Measurements from ENCODE around the gene NR3C2.

Gene NR3C2

DNA sequence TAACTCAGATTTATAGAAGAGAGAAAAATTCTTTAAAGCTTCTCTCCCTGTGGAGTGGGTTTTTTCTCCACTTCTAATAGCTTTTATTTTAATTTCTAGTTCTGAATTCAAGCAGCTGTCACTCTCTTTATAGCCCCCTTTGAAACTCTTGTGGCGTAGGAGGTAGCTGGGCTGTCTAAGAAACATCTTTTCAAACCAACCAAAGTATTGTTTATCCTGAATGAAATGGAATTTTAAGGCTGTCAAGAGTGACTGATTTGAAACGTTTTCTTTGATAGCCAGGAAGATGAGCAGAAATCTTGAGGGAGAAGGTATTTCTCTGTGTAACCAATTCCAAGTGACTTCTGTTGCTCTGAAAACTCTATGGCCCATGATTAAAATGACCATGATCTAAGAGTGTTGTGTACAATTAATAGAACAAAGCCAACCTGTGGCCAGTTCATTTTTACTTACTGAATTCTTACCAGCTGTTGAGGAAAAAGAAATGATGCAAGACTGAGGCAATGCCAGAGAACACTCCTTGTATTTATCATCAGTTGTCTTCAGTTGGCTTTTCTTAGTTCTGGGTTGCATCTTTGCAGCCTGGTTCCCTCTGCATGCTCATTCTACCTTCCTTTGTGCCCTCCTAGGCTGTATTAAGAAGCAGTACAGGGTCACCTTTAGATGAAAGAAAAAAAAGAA, 411.9 kb downstream of the NR3C2 start:
- DNase-seq: no peak

DNA sequence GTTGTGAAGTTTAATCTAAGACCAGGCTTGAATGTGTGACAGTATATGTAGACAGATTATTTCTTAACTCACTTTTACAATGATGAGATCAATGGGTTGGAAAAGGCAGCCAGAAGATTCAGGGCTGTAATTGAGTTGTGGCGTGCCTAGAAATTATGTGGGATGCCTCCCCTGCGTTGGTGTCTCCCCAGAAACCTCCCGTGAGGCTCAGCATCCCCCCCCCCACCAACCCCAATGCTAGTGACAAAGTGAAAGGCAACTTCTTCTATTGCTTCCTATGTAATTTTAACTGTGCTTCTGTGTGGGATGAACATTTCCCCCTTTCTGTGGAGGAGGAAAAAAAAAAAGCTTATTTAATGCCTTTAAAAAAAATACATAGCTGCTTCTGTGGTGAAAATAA, 412.4 kb downstream of the NR3C2 start:
- no peak for DNase-seq
